SU-DHL-6 (cell line): ENCODE measurements around the gene GLYATL3.

Source experiments
- EZH2phosphoT487 ChIP-seq: fragments of 200-600 bp; sonication (generic), shearing (Covaris generic); conservative IDR thresholded peaks from 2 replicates; pipeline ENCODE4 v1.6.1; 2018; ENCODE audit warnings: mild to moderate bottlenecking, antibody characterized with exemption, low read length, moderate library complexity, mixed read lengths
- TF ChIP-seq, protein P1 (sequence below): fragments of 200-600 bp; sonication (generic); IDR thresholded peaks from one replicate; pipeline ENCODE4 v1.5.1; 2017; ENCODE audit warnings: antibody characterized with exemption, mild to moderate bottlenecking, low read length, moderate library complexity; ENCODE audit not compliant: insufficient read depth, poor library complexity, severe bottlenecking

DNA sequence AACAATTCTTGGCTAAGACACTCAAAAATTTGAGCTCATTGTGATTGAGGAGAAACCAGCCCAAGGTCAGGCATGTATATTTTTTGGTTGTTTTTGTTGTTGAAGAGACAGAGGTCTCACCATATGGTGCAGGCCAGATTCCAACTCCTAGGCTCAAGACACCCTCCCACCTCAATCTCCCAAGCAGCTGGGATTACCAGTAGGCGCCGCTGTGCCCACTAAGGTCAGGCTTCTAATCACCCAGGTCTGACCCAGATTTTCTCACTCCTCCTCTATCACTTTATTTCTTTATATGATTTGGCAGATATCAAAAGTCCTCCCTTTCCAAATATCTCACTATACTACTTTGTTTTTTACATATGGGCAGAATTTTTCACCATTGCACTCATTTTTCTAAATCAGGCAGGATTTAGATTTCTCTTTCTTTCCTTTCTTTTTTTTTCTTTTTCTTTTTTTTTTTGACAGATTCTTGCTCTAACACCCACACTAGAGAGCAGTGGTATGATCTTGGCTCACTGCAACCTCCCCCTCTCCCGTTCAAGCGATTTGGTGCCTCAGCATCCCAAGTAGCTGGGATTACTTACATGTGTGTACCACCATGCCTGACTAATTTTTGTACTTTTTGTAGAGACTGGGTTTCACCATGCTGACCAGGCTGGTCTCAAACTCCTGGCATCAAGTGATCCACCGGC, 49.0 kb downstream of the GLYATL3 start:
- TF ChIP-seq, protein P1, sequence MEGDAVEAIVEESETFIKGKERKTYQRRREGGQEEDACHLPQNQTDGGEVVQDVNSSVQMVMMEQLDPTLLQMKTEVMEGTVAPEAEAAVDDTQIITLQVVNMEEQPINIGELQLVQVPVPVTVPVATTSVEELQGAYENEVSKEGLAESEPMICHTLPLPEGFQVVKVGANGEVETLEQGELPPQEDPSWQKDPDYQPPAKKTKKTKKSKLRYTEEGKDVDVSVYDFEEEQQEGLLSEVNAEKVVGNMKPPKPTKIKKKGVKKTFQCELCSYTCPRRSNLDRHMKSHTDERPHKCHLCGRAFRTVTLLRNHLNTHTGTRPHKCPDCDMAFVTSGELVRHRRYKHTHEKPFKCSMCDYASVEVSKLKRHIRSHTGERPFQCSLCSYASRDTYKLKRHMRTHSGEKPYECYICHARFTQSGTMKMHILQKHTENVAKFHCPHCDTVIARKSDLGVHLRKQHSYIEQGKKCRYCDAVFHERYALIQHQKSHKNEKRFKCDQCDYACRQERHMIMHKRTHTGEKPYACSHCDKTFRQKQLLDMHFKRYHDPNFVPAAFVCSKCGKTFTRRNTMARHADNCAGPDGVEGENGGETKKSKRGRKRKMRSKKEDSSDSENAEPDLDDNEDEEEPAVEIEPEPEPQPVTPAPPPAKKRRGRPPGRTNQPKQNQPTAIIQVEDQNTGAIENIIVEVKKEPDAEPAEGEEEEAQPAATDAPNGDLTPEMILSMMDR, result no peak
- no peak for TF ChIP-seq EZH2phosphoT487
